A549 (cell line): ENCODE data around the gene EFNB2. TPM values are rescaled to one million over a fixed set of nuclear protein-coding genes. Genes with fewer than 3 reads are reported as not detected.

ENCODE experiments used
- ATAC-seq, 2 experiments: fragments of 200-7000 bp in 1 of 2; fragments of >200 bp in 1 of 2; cut with Nextera tagmentation in 1 of 2; cut with Tn5 transposase in 1 of 2; 3 replicates each; pipeline versions ENCODE4 v1.8.0 to v1.9.1; 2018 to 2020; ENCODE audit warnings: mild to moderate bottlenecking in 1 of 2, moderate library complexity in 1 of 2
- CTCF ChIA-PET: fragments of 300-600 bp; sonication (Branson Sonifier 250); formaldehyde crosslinking; extraction: SDS; loops from one replicate; lab custom pipeline; 2021; ENCODE audit warnings: antibody characterized with exemption, inconsistent platforms; lab: Yijun Ruan, JAX
- POLR2A ChIA-PET: fragments of 350-600 bp; formaldehyde crosslinking; extraction: SDS; loops from one replicate; lab custom pipeline; 2021; ENCODE audit warnings: antibody characterized with exemption, inconsistent platforms; lab: Yijun Ruan, JAX
- DNase-seq, 2 experiments: peaks; one replicate each; pipeline versions ENCODE4 v3.0.0 to v3.0.0-alpha.2; 2011 to 2016; ENCODE audit warnings: low read depth in 1 of 2, low spot score in 1 of 2
- FAIRE-seq: peaks from 2 replicates; lab custom pipeline; 2011; peaks lifted over from hg19 to GRCh38; lab: Jason Lieb, UNC
- H3K27ac ChIP-seq, 2 experiments: fragments of >200 bp; sonication (Bioruptor Twin); formaldehyde crosslinking; 3 replicates each; pipeline ENCODE4 v1.5.1; 2016 to 2017
- H3K4me1 ChIP-seq: fragments of >200 bp; sonication (Bioruptor Twin); formaldehyde crosslinking; 3 replicates; pipeline ENCODE4 v1.6.1; 2016
- H3K4me2 ChIP-seq: fragments of >200 bp; sonication (Bioruptor Twin); formaldehyde crosslinking; 3 replicates; pipeline ENCODE4 v1.6.1; 2016
- H3K4me3 ChIP-seq: fragments of >200 bp; sonication (Bioruptor Twin); formaldehyde crosslinking; 3 replicates; pipeline ENCODE4 v1.5.1; 2016
- H3K9me3 ChIP-seq: fragments of >200 bp; sonication (Bioruptor Twin); formaldehyde crosslinking; 3 replicates; pipeline ENCODE4 v1.6.1; 2016
- BHLHE40 ChIP-seq: IDR thresholded peaks from 2 replicates; pipeline ENCODE4 v1.6.1; 2012; ENCODE audit warnings: low read depth, low read length, inconsistent platforms
- CBX8 ChIP-seq: fragments of 200-600 bp; sonication (generic); IDR thresholded peaks from 2 replicates; pipeline ENCODE4 v1.6.1; 2016
- CEBPB ChIP-seq, 2 experiments: fragments of >200 bp in 1 of 2; sonication (Bioruptor Twin) in 1 of 2; formaldehyde crosslinking in 1 of 2; IDR thresholded peaks; 2 replicates each; pipeline ENCODE4 v1.6.1; 2012 to 2016
- ESRRA ChIP-seq: fragments of 150-350 bp; IDR thresholded peaks from 2 replicates; pipeline ENCODE4 v1.6.1; 2014; ENCODE audit warnings: mild to moderate bottlenecking, low read length, borderline replicate concordance
- FOXS1 ChIP-seq: fragments of 250-450 bp; sonication (Bioruptor Pico); IDR thresholded peaks from 2 replicates; pipeline ENCODE4 v1.5.0; 2020; ENCODE audit warnings: mild to moderate bottlenecking, moderate library complexity
- GATA3 ChIP-seq: IDR thresholded peaks from 2 replicates; pipeline ENCODE4 v1.6.1; 2012; ENCODE audit warnings: borderline replicate concordance
- HDAC2 ChIP-seq: fragments of 200-600 bp; sonication (generic); IDR thresholded peaks from 2 replicates; pipeline ENCODE4 v1.6.1; 2016
- HEYL ChIP-seq: fragments of 250-450 bp; sonication (Bioruptor Pico); IDR thresholded peaks from 2 replicates; pipeline ENCODE4 v1.8.0; 2021; ENCODE audit warnings: mild to moderate bottlenecking, moderate library complexity
- HOXA7 ChIP-seq: fragments of 250-450 bp; sonication (Bioruptor Pico); IDR thresholded peaks from 2 replicates; pipeline ENCODE4 v1.5.0; 2020; ENCODE audit warnings: mild to moderate bottlenecking, moderate library complexity
- KDM1A ChIP-seq: fragments of 200-600 bp; sonication (generic); IDR thresholded peaks from 2 replicates; pipeline ENCODE4 v1.6.1; 2016; ENCODE audit warnings: low read depth, mild to moderate bottlenecking
- KDM5A ChIP-seq: fragments of 200-600 bp; sonication (generic); IDR thresholded peaks from 2 replicates; pipeline ENCODE4 v1.6.1; 2016; ENCODE audit warnings: antibody characterized with exemption, mild to moderate bottlenecking
- MYC ChIP-seq: IDR thresholded peaks from 2 replicates; pipeline ENCODE4 v1.6.1; 2012; ENCODE audit warnings: mild to moderate bottlenecking, inconsistent platforms, low read length, improper control_type of control experiment, borderline replicate concordance
- NFE2L2 ChIP-seq: fragments of 150-350 bp; conservative IDR thresholded peaks from 2 replicates; pipeline ENCODE4 v1.6.1; 2014; ENCODE audit warnings: low read length
- NPAS2 ChIP-seq: fragments of 250-450 bp; sonication (Bioruptor Pico); IDR thresholded peaks from 2 replicates; pipeline ENCODE4 v1.8.0; 2022; ENCODE audit warnings: mild to moderate bottlenecking, moderate library complexity, borderline replicate concordance
- POLR2A ChIP-seq: IDR thresholded peaks from 2 replicates; pipeline ENCODE4 v1.6.1; 2012; ENCODE audit warnings: mild to moderate bottlenecking, low read length
- RCOR1 ChIP-seq: fragments of 150-350 bp; IDR thresholded peaks from 2 replicates; pipeline ENCODE4 v1.6.1; 2014; ENCODE audit warnings: antibody characterized with exemption, low read length, low read depth
- RFX5 ChIP-seq: fragments of 450-650 bp; IDR thresholded peaks from 2 replicates; pipeline ENCODE4 v1.7.1; 2014; ENCODE audit warnings: antibody characterized with exemption, mild to moderate bottlenecking, moderate library complexity
- TFCP2L1 ChIP-seq: fragments of 250-450 bp; sonication (Bioruptor Pico); IDR thresholded peaks from 2 replicates; pipeline ENCODE4 v1.5.0; 2021; ENCODE audit warnings: mild to moderate bottlenecking
- WGBS: methylation state at CpG from one replicate; pipeline ENCODE4 v1.1.6; 2017; ENCODE audit errors: missing lambda C conversion rate; 5-methylcytosine and 5-hydroxymethylcytosine counted together
- polyA plus RNA-seq, 4 experiments: library from polyadenylated mRNA; depleted of rRNA in 3 of 4; stranded (reverse); fragments of >200 nt; fragmentation: RNase III in 1 of 4; extraction: RNeasy Plus Mini Kit Qiagen cat#74134 plus additional on column Dnase treatment in 1 of 4; gene quantifications; 2 replicates in 3 of 4; 3 replicates in 1 of 4; pipeline ENCODE4 v1.2.3, GENCODE V29; 2011 to 2017
- TF ChIP-seq, protein P1 (sequence below): fragments of >200 bp; sonication (Bioruptor Twin); formaldehyde crosslinking; IDR thresholded peaks from 2 replicates; pipeline ENCODE4 v1.6.1; 2016
- TF ChIP-seq, protein P2 (sequence below): fragments of 450-650 bp; IDR thresholded peaks from 2 replicates; pipeline ENCODE4 v1.6.1; 2014; ENCODE audit warnings: antibody characterized with exemption
- TF ChIP-seq, protein P3 (sequence below): fragments of 150-350 bp; IDR thresholded peaks from 2 replicates; pipeline ENCODE4 v1.6.1; 2014; ENCODE audit warnings: low read depth, mild to moderate bottlenecking, low read length

EFNB2 gene
- polyA plus RNA-seq, 2 of the 4 experiments (the other 2 are of a cell fraction): 1.0 to 1.3 TPM

GRCh38 chr13:106499896-106500295 lies 35.6 kb downstream of the EFNB2 start:
- no peak overlapping the region for H3K27ac ChIP-seq

DNA sequence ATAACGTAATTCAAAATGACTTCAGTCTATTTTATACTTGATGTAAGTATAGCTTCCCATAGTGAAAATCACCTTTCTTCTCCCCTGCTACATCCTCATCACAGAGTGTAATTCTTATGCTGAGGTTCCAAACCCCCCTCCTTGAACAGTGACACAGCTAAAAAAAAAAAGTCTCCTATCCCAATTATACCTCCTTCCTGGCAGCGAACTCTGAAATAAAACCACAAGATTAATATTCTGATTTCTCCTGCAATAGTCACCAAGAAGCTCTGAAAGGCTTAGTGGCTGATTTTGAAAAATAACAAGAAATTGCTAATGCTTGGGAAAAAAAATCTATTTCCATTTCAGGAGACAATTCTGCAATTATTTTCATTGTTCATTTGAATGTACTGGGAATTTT lies 36.3 kb downstream of the EFNB2 start:
- no peak for FAIRE-seq
- CTCF ChIA-PET: no interaction called here

More at GRCh38 chr13:106499896-106500295, 35.6 kb downstream of the EFNB2 start:
- FAIRE-seq (no peak), ATAC-seq (no peak), DNase-seq (no peak)
- H3K4me2 ChIP-seq: no peak overlapping the region
- no peak for TF ChIP-seq HDAC2
- TF ChIP-seq TFCP2L1 (CRISPR knock-in tag): no peak
- no peak for TF ChIP-seq RFX5
- no peak for TF ChIP-seq RCOR1
- TF ChIP-seq GATA3: no peak
- TF ChIP-seq NFE2L2: no peak
- TF ChIP-seq MYC: no peak
- no peak for TF ChIP-seq HOXA7
- 94% methylated on average over 4 of the region's 4 CpGs for WGBS
- CTCF ChIA-PET: no interaction called here
- H3K4me3 ChIP-seq: no peak overlapping the region
- POLR2A ChIA-PET: no interaction called here
- H3K4me1 ChIP-seq: no peaks in the 10 kb centered on the region
- H3K9me3 ChIP-seq: no peaks in the 10 kb centered on the region

GRCh38 chr13:106498571-106498970 lies 36.9 kb downstream of the EFNB2 start:
- no peaks in the 10 kb centered on the region for H3K4me1 ChIP-seq
- no peak overlapping the region for H3K4me2 ChIP-seq
- DNase-seq: no peak
- ChIA-PET CTCF (no interaction called here), POLR2A (no interaction called here)
- FAIRE-seq: no peak
- H3K4me3 ChIP-seq: no peak overlapping the region
- no peaks in the 10 kb centered on the region for H3K9me3 ChIP-seq
- TF ChIP-seq MYC: no peak
- no peak for TF ChIP-seq RCOR1
- no peak for TF ChIP-seq NPAS2
- TF ChIP-seq ESRRA: no peak
- no peak for ATAC-seq
- WGBS: 30% methylated on average over 1 of the region's 1 CpG
- no peak overlapping the region for H3K27ac ChIP-seq

More for the DNA sequence above, 36.3 kb downstream of the EFNB2 start:
- no peak for DNase-seq
- Histone ChIP-seq H3K4me3 (no peak overlapping the region), H3K4me2 (no peak overlapping the region), H3K9me3 (no peaks in the 10 kb centered on the region), H3K27ac (no peak overlapping the region), H3K4me1 (no peaks in the 10 kb centered on the region)
- POLR2A ChIA-PET: no interaction called here
- no peak for ATAC-seq
- WGBS: 78% methylated on average over 2 of the region's 2 CpGs
- TF ChIP-seq ESRRA: no peak

GRCh38 chr13:106498158-106498557 lies 37.3 kb downstream of the EFNB2 start:
- no peak for ATAC-seq
- no peak overlapping the region for H3K27ac ChIP-seq
- H3K4me3 ChIP-seq: no peak overlapping the region
- TF ChIP-seq ESRRA: no peak
- no peak for TF ChIP-seq NPAS2
- no peak for TF ChIP-seq HDAC2
- TF ChIP-seq HEYL: no peak
- TF ChIP-seq FOXS1 (CRISPR knock-in tag): no peak
- TF ChIP-seq KDM5A: no peak
- no peak for TF ChIP-seq KDM1A
- no peak for TF ChIP-seq CBX8
- no peak for TF ChIP-seq BHLHE40
- TF ChIP-seq, protein P1, sequence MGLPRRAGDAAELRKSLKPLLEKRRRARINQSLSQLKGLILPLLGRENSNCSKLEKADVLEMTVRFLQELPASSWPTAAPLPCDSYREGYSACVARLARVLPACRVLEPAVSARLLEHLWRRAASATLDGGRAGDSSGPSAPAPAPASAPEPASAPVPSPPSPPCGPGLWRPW: no peak
- TF ChIP-seq, protein P2, sequence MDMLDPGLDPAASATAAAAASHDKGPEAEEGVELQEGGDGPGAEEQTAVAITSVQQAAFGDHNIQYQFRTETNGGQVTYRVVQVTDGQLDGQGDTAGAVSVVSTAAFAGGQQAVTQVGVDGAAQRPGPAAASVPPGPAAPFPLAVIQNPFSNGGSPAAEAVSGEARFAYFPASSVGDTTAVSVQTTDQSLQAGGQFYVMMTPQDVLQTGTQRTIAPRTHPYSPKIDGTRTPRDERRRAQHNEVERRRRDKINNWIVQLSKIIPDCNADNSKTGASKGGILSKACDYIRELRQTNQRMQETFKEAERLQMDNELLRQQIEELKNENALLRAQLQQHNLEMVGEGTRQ: no peak
- no peak for TF ChIP-seq POLR2A
- TF ChIP-seq CEBPB (IDR thresholded peaks at IDR 0.05): no peak
- no peak for TF ChIP-seq RFX5
- TF ChIP-seq, protein P3, sequence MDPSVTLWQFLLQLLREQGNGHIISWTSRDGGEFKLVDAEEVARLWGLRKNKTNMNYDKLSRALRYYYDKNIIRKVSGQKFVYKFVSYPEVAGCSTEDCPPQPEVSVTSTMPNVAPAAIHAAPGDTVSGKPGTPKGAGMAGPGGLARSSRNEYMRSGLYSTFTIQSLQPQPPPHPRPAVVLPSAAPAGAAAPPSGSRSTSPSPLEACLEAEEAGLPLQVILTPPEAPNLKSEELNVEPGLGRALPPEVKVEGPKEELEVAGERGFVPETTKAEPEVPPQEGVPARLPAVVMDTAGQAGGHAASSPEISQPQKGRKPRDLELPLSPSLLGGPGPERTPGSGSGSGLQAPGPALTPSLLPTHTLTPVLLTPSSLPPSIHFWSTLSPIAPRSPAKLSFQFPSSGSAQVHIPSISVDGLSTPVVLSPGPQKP: no peak
- no peaks in the 10 kb centered on the region for H3K4me1 ChIP-seq
- no peak overlapping the region for H3K4me2 ChIP-seq
- no peak for FAIRE-seq
- DNase-seq: no peak
- POLR2A ChIA-PET: no interaction called here
- CTCF ChIA-PET: no interaction called here
- 58% methylated on average over 3 of the region's 3 CpGs for WGBS
- no peaks in the 10 kb centered on the region for H3K9me3 ChIP-seq
